A673 (cell line): ENCODE results near the gene SDHA. TPM values are rescaled to one million over a fixed set of nuclear protein-coding genes. Genes with fewer than 3 reads are reported as not detected.

Experiments used
- BruUV-seq: library from RNA; stranded (reverse); fragments of 400-500 nt; replicated peaks from 2 replicates; lab custom pipeline; 2021; lab: Mats Ljungman, UMichigan
- CTCF ChIA-PET: fragments of 300-600 bp; sonication (Branson Sonifier 250); formaldehyde crosslinking; loops from one replicate; lab custom pipeline; 2022; ENCODE audit warnings: antibody characterized with exemption; lab: Charles Lee
- POLR2A ChIA-PET: fragments of 300-600 bp; sonication (Branson Sonifier 250); formaldehyde crosslinking; loops from one replicate; lab custom pipeline; 2022; ENCODE audit warnings: antibody characterized with exemption; ENCODE audit not compliant: low non-redundant PET; lab: Charles Lee
- DNase-seq: peaks from one replicate; pipeline ENCODE4 v3.0.0-alpha.2; 2015; ENCODE audit warnings: low spot score
- H3K27ac ChIP-seq: fragments of 200-600 bp; sonication (generic); 2 replicates; pipeline ENCODE4 v1.5.1; 2016; ENCODE audit warnings: mixed run types, low read depth, mild to moderate bottlenecking, mixed read lengths, antibody characterized with exemption, low read length; ENCODE audit not compliant: poor library complexity, severe bottlenecking
- H3K27me3 ChIP-seq: fragments of 200-600 bp; sonication (generic); replicated peaks from 2 replicates; pipeline ENCODE4 v1.6.1; 2017; ENCODE audit warnings: mixed run types, low read depth, mild to moderate bottlenecking, mixed read lengths, antibody characterized with exemption, low read length; ENCODE audit not compliant: insufficient read depth, poor library complexity
- H3K36me3 ChIP-seq: fragments of 200-600 bp; sonication (generic); 2 replicates; pipeline ENCODE4 v1.6.1; 2016; ENCODE audit warnings: mixed run types, mild to moderate bottlenecking, mixed read lengths, antibody characterized with exemption, low read length; ENCODE audit not compliant: insufficient read depth, poor library complexity, severe bottlenecking
- H3K4me1 ChIP-seq: fragments of 200-600 bp; sonication (generic); 2 replicates; pipeline ENCODE4 v1.6.1; 2017; ENCODE audit warnings: mixed run types, mild to moderate bottlenecking, mixed read lengths, antibody characterized with exemption, low read length; ENCODE audit not compliant: insufficient read depth, poor library complexity, severe bottlenecking
- H3K4me3 ChIP-seq: fragments of 200-600 bp; sonication (generic); 2 replicates; pipeline ENCODE4 v1.5.1; 2016; ENCODE audit warnings: low read depth, mixed run types, mild to moderate bottlenecking, mixed read lengths, low read length; ENCODE audit not compliant: poor library complexity, severe bottlenecking
- H3K9me3 ChIP-seq: fragments of 200-600 bp; sonication (generic); 2 replicates; pipeline ENCODE4 v1.6.1; 2016; ENCODE audit warnings: mixed run types, low read depth, mild to moderate bottlenecking, mixed read lengths, antibody characterized with exemption, low read length; ENCODE audit not compliant: poor library complexity, severe bottlenecking
- EZH2 ChIP-seq: fragments of 200-600 bp; sonication (generic); IDR thresholded peaks from 2 replicates; pipeline ENCODE4 v1.6.1; 2017; ENCODE audit warnings: borderline replicate concordance, low read depth, mild to moderate bottlenecking, mixed read lengths, antibody characterized with exemption, low read length; ENCODE audit not compliant: poor library complexity, severe bottlenecking
- intact Hi-C: fragments of 100-400 bp; cut with micrococcal nuclease; formaldehyde crosslinking; loops from one replicate; pipeline ENCODE4 v1.10.0; 2022; ENCODE audit not compliant: unreplicated experiment
- total RNA-seq: library from RNA; stranded (reverse); gene quantifications from 2 replicates; pipeline ENCODE4 v1.2.3, GENCODE V29; 2021
- TF ChIP-seq, protein P1 (sequence below): fragments of 300-800, 200-600 bp; sonication (generic); conservative IDR thresholded peaks from 2 replicates; pipeline ENCODE4 v1.5.1; 2017; ENCODE audit warnings: low read depth, mild to moderate bottlenecking, antibody characterized with exemption, low read length, moderate library complexity, mixed read lengths

Gene SDHA
- total RNA-seq, 1 experiment from 2014 or later = 132 TPM

GRCh38 chr5:172841-173251 is 45.3 kb upstream of the SDHA start:
- ChIA-PET CTCF (no interaction called here), POLR2A (no interaction called here)
- BruUV-seq = no TSS peak
- DNase-seq = no peak
- Histone ChIP-seq H3K36me3 (no peaks in the 10 kb centered on the region), H3K27me3 (peaks cover 2% of the 10 kb centered on the region), H3K4me3 (no peak overlapping the region), H3K9me3 (no peaks in the 10 kb centered on the region), H3K27ac (no peak overlapping the region), H3K4me1 (no peaks in the 10 kb centered on the region)
- TF ChIP-seq, protein P1, sequence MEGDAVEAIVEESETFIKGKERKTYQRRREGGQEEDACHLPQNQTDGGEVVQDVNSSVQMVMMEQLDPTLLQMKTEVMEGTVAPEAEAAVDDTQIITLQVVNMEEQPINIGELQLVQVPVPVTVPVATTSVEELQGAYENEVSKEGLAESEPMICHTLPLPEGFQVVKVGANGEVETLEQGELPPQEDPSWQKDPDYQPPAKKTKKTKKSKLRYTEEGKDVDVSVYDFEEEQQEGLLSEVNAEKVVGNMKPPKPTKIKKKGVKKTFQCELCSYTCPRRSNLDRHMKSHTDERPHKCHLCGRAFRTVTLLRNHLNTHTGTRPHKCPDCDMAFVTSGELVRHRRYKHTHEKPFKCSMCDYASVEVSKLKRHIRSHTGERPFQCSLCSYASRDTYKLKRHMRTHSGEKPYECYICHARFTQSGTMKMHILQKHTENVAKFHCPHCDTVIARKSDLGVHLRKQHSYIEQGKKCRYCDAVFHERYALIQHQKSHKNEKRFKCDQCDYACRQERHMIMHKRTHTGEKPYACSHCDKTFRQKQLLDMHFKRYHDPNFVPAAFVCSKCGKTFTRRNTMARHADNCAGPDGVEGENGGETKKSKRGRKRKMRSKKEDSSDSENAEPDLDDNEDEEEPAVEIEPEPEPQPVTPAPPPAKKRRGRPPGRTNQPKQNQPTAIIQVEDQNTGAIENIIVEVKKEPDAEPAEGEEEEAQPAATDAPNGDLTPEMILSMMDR = no peak
- TF ChIP-seq EZH2 = no peak
- intact Hi-C loops = no loop called here

GRCh38 chr5:173392-174290 is 44.5 kb upstream of the SDHA start:
- ChIA-PET POLR2A (no interaction called here), CTCF (no interaction called here)
- Histone ChIP-seq H3K9me3 (no peaks in the 10 kb centered on the region), H3K27me3 (peaks cover 10% of the 10 kb centered on the region), H3K36me3 (no peaks in the 10 kb centered on the region), H3K4me1 (no peaks in the 10 kb centered on the region), H3K4me3 (no peak overlapping the region), H3K27ac (no peak overlapping the region)
- intact Hi-C loops = no loop called here
- no TSS peak for BruUV-seq
- TF ChIP-seq, protein P1 = no peak
- TF ChIP-seq EZH2 = no peak
- DNase-seq = no peak

GRCh38 chr5:174291-174600 is 43.9 kb upstream of the SDHA start:
- ChIA-PET POLR2A (no interaction called here), CTCF (no interaction called here)
- Histone ChIP-seq H3K9me3 (no peaks in the 10 kb centered on the region), H3K4me1 (no peaks in the 10 kb centered on the region), H3K27me3 (peaks cover 13% of the 10 kb centered on the region), H3K36me3 (no peaks in the 10 kb centered on the region), H3K27ac (no peak overlapping the region), H3K4me3 (no peak overlapping the region)
- DNase-seq = no peak
- no peak for TF ChIP-seq EZH2
- TF ChIP-seq, protein P1 = no peak
- intact Hi-C loops = no loop called here
- no TSS peak for BruUV-seq
